NCI-H1092 treated with DMSO at 0.1 percent for 48 hours (cell line): ENCODE measurements around the gene GPRASP1.

Experiments
- DNase-seq: peaks from one replicate; lab custom pipeline; 2025; lab: John Stamatoyannopoulos, UW

GPRASP1 gene

GRCh38 chrX:102697494-102697893, 46.2 kb downstream of the GPRASP1 start:
- no peak for DNase-seq
